HL-60 (cell line): ENCODE results near the gene DPEP2.

Experiments used
- DNase-seq, 2 experiments: peaks; one replicate each; pipeline ENCODE4 v3.0.0-alpha.2; 2010 to 2020; ENCODE audit warnings: low read depth in 1 of 2, low spot score in 1 of 2
- H3K27ac ChIP-seq: fragments of 250-450 bp; sonication (Bioruptor Pico); replicated peaks from 2 replicates; pipeline ENCODE4 v1.5.1; 2020; ENCODE audit warnings: mild to moderate bottlenecking, moderate library complexity
- H3K27me3 ChIP-seq: fragments of 250-450 bp; sonication (Bioruptor Pico); 2 replicates; pipeline ENCODE4 v1.5.1; 2021; ENCODE audit warnings: mild to moderate bottlenecking, moderate library complexity; ENCODE audit not compliant: insufficient read depth, poor library complexity, severe bottlenecking
- H3K4me3 ChIP-seq: replicated peaks from 2 replicates; pipeline ENCODE4 v1.5.1; 2011; ENCODE audit warnings: mild to moderate bottlenecking, control low read depth, low read length; ENCODE audit not compliant: insufficient read depth
- GABPA ChIP-seq: IDR thresholded peaks from 2 replicates; pipeline ENCODE4 v1.6.1; 2012; ENCODE audit warnings: low read depth
- POLR2AphosphoS5 ChIP-seq: IDR thresholded peaks from 2 replicates; pipeline ENCODE4 v1.6.1; 2012; ENCODE audit warnings: low read depth
- REST ChIP-seq: IDR thresholded peaks from 2 replicates; pipeline ENCODE4 v1.6.1; 2012; ENCODE audit warnings: low read depth; ENCODE audit not compliant: insufficient replicate concordance
- SPI1 ChIP-seq: IDR thresholded peaks from 2 replicates; pipeline ENCODE4 v1.6.1; 2012; ENCODE audit warnings: low read depth, mild to moderate bottlenecking, borderline replicate concordance
- TF ChIP-seq, protein P1 (sequence below): IDR thresholded peaks from one replicate; pipeline ENCODE4 v1.5.1; 2011; ENCODE audit warnings: low read length, control low read depth, inconsistent platforms; ENCODE audit not compliant: insufficient read depth

Gene DPEP2

GRCh38 chr16:67988675-67989074 is 10.6 kb downstream of the DPEP2 start:
- no peak for DNase-seq
- Histone ChIP-seq H3K4me3 (no peak overlapping the region), H3K27me3 (no peaks in the 10 kb centered on the region), H3K27ac (no peak overlapping the region)
- TF ChIP-seq REST (no peak), POLR2AphosphoS5 (no peak), SPI1 (no peak)

DNA sequence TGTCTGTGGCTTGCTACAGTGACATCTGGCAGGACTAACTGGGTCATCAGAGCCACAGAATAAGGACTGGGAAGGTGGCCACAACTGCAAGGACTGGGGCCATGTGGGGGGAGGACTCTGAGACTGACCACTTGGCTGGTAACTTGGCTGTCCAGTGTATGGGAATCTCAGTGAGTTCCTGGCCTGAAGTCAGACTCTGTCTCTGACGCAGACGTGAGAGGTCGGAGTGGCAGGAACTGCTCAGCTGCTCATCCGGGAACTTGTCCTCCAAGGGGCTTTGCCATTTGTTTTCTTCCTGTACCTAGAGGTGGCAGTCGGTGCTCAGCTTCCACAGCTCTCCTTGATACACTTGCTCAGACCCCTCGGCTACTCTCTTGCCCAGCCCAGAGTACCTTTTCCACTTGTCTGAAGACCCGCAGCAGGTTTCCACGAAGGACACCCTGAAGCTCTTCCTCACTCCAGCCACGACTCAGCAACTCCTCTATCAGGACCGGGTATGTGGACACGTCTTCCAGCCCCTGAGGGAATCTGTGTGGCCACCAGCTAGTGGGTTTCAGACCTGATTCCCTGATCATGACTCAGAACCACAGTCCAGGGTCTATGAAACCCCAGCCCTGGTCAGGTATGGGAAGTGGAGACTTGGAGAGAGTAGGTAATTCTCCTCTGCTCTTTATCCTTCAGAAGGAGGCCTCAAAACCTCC is 11.7 kb downstream of the DPEP2 start:
- Histone ChIP-seq H3K4me3 (no peak overlapping the region), H3K27ac (no peak overlapping the region), H3K27me3 (no peaks in the 10 kb centered on the region)
- no peak for DNase-seq
- no peak for TF ChIP-seq POLR2AphosphoS5
- no peak for TF ChIP-seq SPI1
- TF ChIP-seq GABPA: no peak
- TF ChIP-seq, protein P1, sequence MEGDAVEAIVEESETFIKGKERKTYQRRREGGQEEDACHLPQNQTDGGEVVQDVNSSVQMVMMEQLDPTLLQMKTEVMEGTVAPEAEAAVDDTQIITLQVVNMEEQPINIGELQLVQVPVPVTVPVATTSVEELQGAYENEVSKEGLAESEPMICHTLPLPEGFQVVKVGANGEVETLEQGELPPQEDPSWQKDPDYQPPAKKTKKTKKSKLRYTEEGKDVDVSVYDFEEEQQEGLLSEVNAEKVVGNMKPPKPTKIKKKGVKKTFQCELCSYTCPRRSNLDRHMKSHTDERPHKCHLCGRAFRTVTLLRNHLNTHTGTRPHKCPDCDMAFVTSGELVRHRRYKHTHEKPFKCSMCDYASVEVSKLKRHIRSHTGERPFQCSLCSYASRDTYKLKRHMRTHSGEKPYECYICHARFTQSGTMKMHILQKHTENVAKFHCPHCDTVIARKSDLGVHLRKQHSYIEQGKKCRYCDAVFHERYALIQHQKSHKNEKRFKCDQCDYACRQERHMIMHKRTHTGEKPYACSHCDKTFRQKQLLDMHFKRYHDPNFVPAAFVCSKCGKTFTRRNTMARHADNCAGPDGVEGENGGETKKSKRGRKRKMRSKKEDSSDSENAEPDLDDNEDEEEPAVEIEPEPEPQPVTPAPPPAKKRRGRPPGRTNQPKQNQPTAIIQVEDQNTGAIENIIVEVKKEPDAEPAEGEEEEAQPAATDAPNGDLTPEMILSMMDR: no peak
- no peak for TF ChIP-seq REST

GRCh38 chr16:67986949-67987348 is 12.3 kb downstream of the DPEP2 start:
- Histone ChIP-seq H3K4me3 (no peak overlapping the region), H3K27me3 (no peaks in the 10 kb centered on the region), H3K27ac (no peak overlapping the region)
- TF ChIP-seq POLR2AphosphoS5: no peak
- no peak for DNase-seq

- Histone ChIP-seq H3K27me3 (no peaks in the 10 kb centered on the region), H3K27ac (no peak overlapping the region), H3K4me3 (no peak overlapping the region)
- no peak for DNase-seq
- TF ChIP-seq REST: no peak
- no peak for TF ChIP-seq GABPA
- no peak for TF ChIP-seq SPI1
- TF ChIP-seq, protein P1: no peak
- TF ChIP-seq POLR2AphosphoS5: no peak
Observed at GRCh38 chr16:67982011-67982696, 17.1 kb downstream of the DPEP2 start.
